DND-41 (cell line): Measurements from ENCODE around the gene TMEM127.
"Not testable (repeated sequence)": the region's sequence is repeated elsewhere in the genome, so short reads cannot be mapped to it uniquely, and the experiment has no call there.

Source experiments
- ATAC-seq: fragments of 200-7000 bp; cut with Tn5 transposase; 3 replicates; pipeline ENCODE4 v1.9.1; 2021; ENCODE audit warnings: low read depth; ENCODE audit not compliant: insufficient read depth
- DNase-seq: peaks from one replicate; pipeline ENCODE4 v3.0.0-alpha.2; 2020
- H2AFZ ChIP-seq: 2 replicates; pipeline ENCODE4 v1.6.0; 2012; ENCODE audit warnings: low read depth, low read length
- H3K27ac ChIP-seq: 2 replicates; pipeline ENCODE4 v1.5.1; 2012; ENCODE audit warnings: low read length, inconsistent platforms
- H3K27me3 ChIP-seq: fragments of 200-600 bp; sonication (generic); 2 replicates; pipeline ENCODE4 v1.6.0; 2012; ENCODE audit warnings: low read length, mild to moderate bottlenecking, inconsistent platforms; ENCODE audit not compliant: insufficient read depth, poor library complexity
- H3K36me3 ChIP-seq: 2 replicates; pipeline ENCODE4 v1.5.1; 2012; ENCODE audit warnings: low read length, inconsistent platforms; ENCODE audit not compliant: insufficient read depth
- H3K4me1 ChIP-seq: 2 replicates; pipeline ENCODE4 v1.5.1; 2012; ENCODE audit warnings: mild to moderate bottlenecking, low read length; ENCODE audit not compliant: insufficient read depth
- H3K4me2 ChIP-seq: 2 replicates; pipeline ENCODE4 v1.6.0; 2012; ENCODE audit warnings: mild to moderate bottlenecking, moderate library complexity, low read length, inconsistent platforms; ENCODE audit not compliant: insufficient read depth
- H3K4me3 ChIP-seq, 2 experiments: fragments of 200-600 bp in 1 of 2; shearing (Covaris generic) in 1 of 2; 2 replicates each; pipeline ENCODE4 v1.5.1; 2012 to 2016; ENCODE audit warnings: inconsistent platforms in 2 of 2, low read length in 2 of 2, mild to moderate bottlenecking in 2 of 2, low read depth in 1 of 2, moderate library complexity in 1 of 2
- H3K79me2 ChIP-seq: 2 replicates; pipeline ENCODE4 v1.6.0; 2012; ENCODE audit warnings: low read length, inconsistent platforms; ENCODE audit not compliant: insufficient read depth
- H3K9ac ChIP-seq: 2 replicates; pipeline ENCODE4 v1.6.0; 2012; ENCODE audit warnings: low read depth, mild to moderate bottlenecking, inconsistent platforms, low read length, moderate library complexity
- H3K9me3 ChIP-seq: 2 replicates; pipeline ENCODE4 v1.5.1; 2012; ENCODE audit warnings: low read length, moderate library complexity, mild to moderate bottlenecking, inconsistent platforms; ENCODE audit not compliant: insufficient read depth, severe bottlenecking
- H4K20me1 ChIP-seq: 2 replicates; pipeline ENCODE4 v1.6.0; 2012; ENCODE audit warnings: low read length; ENCODE audit not compliant: insufficient read depth
- EZH2 ChIP-seq: IDR thresholded peaks from 3 replicates; pipeline ENCODE4 v1.6.1; 2012; ENCODE audit warnings: borderline replicate concordance, low read depth, mild to moderate bottlenecking, moderate library complexity, low read length, inconsistent platforms; ENCODE audit not compliant: severe bottlenecking
- TF ChIP-seq, protein P1 (sequence below): IDR thresholded peaks from 2 replicates; pipeline ENCODE4 v1.5.1; 2012; ENCODE audit warnings: borderline replicate concordance, low read length, moderate library complexity, mild to moderate bottlenecking; ENCODE audit not compliant: poor library complexity, severe bottlenecking; ENCODE audit errors: extremely low read depth

TMEM127 gene

DNA sequence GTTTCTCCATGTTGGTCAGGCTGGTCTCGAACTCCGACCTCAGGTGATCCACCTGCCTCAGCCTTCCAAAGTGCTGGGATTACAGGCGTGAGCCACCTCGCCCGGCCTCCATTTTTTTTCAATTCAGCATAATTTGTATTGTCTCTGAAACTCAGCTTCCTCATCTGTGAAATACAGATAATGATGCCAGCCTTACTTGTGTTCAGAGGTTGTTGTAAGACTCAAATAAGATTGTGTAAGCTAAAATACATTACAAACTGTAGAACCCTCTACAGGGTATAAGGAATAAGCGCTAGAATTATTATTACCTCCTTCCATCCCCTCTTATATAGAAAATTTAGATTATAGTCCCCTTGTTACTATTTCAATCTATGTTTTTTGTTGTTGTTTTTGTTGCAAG, 32.4 kb downstream of the TMEM127 start:
- ATAC-seq = no peak
- no peaks in the 10 kb centered on the region for H3K27me3 ChIP-seq
- H3K4me3 ChIP-seq = no peak overlapping the region
- H3K9ac ChIP-seq = no peak overlapping the region
- H3K9me3 ChIP-seq = no peaks in the 10 kb centered on the region
- H4K20me1 ChIP-seq = no peaks in the 10 kb centered on the region
- no peak overlapping the region for H3K27ac ChIP-seq
- no peaks in the 10 kb centered on the region for H3K36me3 ChIP-seq
- no peaks in the 10 kb centered on the region for H3K4me1 ChIP-seq
- TF ChIP-seq EZH2 = no peak
- TF ChIP-seq, protein P1, sequence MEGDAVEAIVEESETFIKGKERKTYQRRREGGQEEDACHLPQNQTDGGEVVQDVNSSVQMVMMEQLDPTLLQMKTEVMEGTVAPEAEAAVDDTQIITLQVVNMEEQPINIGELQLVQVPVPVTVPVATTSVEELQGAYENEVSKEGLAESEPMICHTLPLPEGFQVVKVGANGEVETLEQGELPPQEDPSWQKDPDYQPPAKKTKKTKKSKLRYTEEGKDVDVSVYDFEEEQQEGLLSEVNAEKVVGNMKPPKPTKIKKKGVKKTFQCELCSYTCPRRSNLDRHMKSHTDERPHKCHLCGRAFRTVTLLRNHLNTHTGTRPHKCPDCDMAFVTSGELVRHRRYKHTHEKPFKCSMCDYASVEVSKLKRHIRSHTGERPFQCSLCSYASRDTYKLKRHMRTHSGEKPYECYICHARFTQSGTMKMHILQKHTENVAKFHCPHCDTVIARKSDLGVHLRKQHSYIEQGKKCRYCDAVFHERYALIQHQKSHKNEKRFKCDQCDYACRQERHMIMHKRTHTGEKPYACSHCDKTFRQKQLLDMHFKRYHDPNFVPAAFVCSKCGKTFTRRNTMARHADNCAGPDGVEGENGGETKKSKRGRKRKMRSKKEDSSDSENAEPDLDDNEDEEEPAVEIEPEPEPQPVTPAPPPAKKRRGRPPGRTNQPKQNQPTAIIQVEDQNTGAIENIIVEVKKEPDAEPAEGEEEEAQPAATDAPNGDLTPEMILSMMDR = no peak
- H3K79me2 ChIP-seq = no peaks in the 10 kb centered on the region
- H3K4me2 ChIP-seq = no peak overlapping the region
- no peak for DNase-seq
- H2AFZ ChIP-seq = no peak overlapping the region

- H3K9me3 ChIP-seq = no peaks in the 10 kb centered on the region
- no peaks in the 10 kb centered on the region for H3K4me1 ChIP-seq
- no peaks in the 10 kb centered on the region for H3K79me2 ChIP-seq
- TF ChIP-seq, protein P1 = no peak
- TF ChIP-seq EZH2 = no peak
- H3K4me2 ChIP-seq = no peak overlapping the region
- no peaks in the 10 kb centered on the region for H4K20me1 ChIP-seq
- no peaks in the 10 kb centered on the region for H3K36me3 ChIP-seq
- H3K27me3 ChIP-seq = no peaks in the 10 kb centered on the region
- H3K27ac ChIP-seq = no peak overlapping the region
- no peak overlapping the region for H3K4me3 ChIP-seq
- no peak for DNase-seq
- no peak overlapping the region for H2AFZ ChIP-seq
- no peak for ATAC-seq
- H3K9ac ChIP-seq = no peak overlapping the region
These were observed 34.5 kb downstream of the TMEM127 start for GRCh38 chr2:96231316-96231715.

- H3K4me1 ChIP-seq = no peaks in the 10 kb centered on the region
- no peak overlapping the region for H2AFZ ChIP-seq
- DNase-seq (no peak), ATAC-seq (no peak)
- no peak overlapping the region for H3K9ac ChIP-seq
- TF ChIP-seq, protein P1 = no peak
- TF ChIP-seq EZH2 = no peak
- no peaks in the 10 kb centered on the region for H3K79me2 ChIP-seq
- H3K36me3 ChIP-seq = no peaks in the 10 kb centered on the region
- H3K4me3 ChIP-seq = no peak overlapping the region
- no peak overlapping the region for H3K27ac ChIP-seq
- H3K27me3 ChIP-seq = no peaks in the 10 kb centered on the region
- no peaks in the 10 kb centered on the region for H4K20me1 ChIP-seq
- H3K9me3 ChIP-seq = no peaks in the 10 kb centered on the region
- no peak overlapping the region for H3K4me2 ChIP-seq
These were observed 40.7 kb downstream of the TMEM127 start for GRCh38 chr2:96225016-96225533.

GRCh38 chr2:96221106-96221505, 44.7 kb downstream of the TMEM127 start:
- H3K79me2 ChIP-seq = not testable (repeated sequence)

DNA sequence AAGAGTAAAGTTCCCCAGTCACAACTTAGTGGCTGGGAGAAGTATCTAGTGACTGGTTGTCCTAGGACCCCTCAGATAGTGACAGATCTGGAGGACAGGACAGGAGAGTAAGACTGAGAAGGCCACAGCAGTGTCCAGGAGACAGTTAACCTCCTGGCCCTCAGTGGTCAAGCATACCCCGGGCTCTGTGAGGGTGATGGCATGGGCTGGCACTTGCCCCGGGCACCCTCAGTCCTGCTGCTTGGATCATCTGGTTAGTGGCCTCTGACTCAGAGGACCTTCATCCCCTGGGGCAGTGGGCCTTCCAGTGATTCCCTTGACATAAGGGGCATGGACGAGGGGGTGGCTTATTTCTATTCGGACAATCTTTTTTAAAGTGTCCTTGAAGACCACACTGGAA, 45.8 kb downstream of the TMEM127 start:
- H3K36me3 ChIP-seq, H3K27me3 ChIP-seq, DNase-seq, H3K4me2 ChIP-seq, ATAC-seq, H3K27ac ChIP-seq, H2AFZ ChIP-seq, H3K4me1 ChIP-seq, H3K9ac ChIP-seq, H4K20me1 ChIP-seq, H3K4me3 ChIP-seq, H3K79me2 ChIP-seq, H3K9me3 ChIP-seq: not testable (repeated sequence)

More at GRCh38 chr2:96221106-96221505, 44.7 kb downstream of the TMEM127 start:
- H3K9ac ChIP-seq, H3K4me3 ChIP-seq, ATAC-seq, H4K20me1 ChIP-seq, DNase-seq, H3K9me3 ChIP-seq, H3K4me2 ChIP-seq, H3K27ac ChIP-seq, H3K36me3 ChIP-seq, H3K4me1 ChIP-seq, H3K27me3 ChIP-seq, H2AFZ ChIP-seq: not testable (repeated sequence)
